COR-L47 (cell line): ENCODE data around the gene KRTAP9-8.
"Not testable (repeated sequence)": the region's sequence is repeated elsewhere in the genome, so short reads cannot be mapped to it uniquely, and the experiment has no call there.

ENCODE experiments used
- DNase-seq: peaks from one replicate; lab custom pipeline; 2025; lab: John Stamatoyannopoulos, UW

Gene KRTAP9-8, protein sequence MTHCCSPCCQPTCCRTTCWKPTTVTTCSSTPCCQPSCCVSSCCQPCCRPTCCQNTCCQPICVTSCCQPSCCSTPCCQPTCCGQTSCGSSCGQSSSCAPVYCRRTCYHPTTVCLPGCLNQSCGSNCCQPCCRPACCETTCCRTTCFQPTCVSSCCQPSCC

DNA sequence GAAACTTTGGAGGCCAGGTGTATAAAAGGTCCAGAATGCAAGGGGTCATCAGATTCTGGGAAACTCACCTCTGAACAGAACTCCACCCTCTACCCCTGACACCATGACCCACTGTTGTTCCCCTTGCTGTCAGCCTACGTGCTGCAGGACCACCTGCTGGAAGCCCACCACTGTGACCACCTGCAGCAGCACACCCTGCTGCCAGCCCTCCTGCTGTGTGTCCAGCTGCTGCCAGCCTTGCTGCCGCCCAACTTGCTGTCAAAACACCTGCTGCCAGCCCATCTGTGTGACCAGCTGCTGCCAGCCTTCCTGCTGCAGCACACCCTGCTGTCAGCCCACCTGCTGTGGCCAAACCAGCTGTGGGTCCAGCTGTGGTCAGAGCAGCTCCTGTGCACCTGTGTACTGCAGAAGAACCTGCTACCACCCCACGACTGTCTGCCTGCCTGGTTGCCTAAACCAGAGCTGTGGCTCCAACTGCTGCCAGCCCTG, at the start of gene KRTAP9-8:
Gene KRTAP9-8, plus strand, starts transcription at position 51 of the 489 bp plus-strand sequence. Its CDS starts 53 bp downstream, at position 104.
- not testable (repeated sequence) for DNase-seq

DNA sequence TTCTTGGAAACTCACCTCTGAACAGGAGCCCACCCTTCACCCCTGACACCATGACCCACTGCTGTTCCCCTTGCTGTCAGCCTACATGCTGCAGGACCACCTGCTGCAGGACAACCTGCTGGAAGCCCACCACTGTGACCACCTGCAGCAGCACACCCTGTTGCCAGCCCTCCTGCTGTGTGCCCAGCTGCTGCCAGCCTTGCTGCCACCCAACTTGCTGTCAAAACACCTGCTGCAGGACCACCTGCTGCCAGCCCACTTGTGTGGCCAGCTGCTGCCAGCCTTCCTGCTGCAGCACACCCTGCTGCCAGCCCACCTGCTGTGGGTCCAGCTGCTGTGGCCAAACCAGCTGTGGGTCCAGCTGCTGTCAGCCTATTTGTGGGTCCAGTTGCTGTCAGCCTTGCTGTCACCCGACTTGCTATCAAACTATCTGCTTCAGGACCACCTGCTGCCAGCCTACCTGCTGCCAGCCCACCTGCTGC, 47.9 kb upstream of the KRTAP9-8 start, which contains the start of gene KRTAP9-1:
Gene KRTAP9-1, plus strand, starts transcription at position 51 of the 482 bp plus-strand sequence. Its CDS starts 0 bp downstream, at position 51.
- DNase-seq = not testable (repeated sequence)

DNA sequence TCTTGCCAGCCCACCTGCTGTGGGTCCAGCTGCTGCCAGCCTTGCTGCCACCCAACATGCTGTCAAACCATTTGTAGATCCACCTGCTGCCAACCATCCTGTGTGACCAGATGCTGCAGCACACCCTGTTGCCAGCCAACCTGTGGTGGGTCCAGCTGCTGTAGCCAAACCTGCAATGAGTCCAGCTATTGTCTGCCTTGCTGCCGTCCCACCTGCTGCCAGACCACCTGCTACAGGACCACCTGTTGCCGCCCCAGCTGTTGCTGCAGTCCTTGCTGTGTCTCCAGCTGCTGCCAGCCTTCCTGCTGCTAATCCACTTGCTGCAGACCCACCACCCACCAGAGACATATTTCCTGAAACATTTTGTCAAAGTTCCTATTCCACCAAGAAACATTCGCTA, 47.5 kb upstream of the KRTAP9-8 start:
- no peak for DNase-seq

DNA sequence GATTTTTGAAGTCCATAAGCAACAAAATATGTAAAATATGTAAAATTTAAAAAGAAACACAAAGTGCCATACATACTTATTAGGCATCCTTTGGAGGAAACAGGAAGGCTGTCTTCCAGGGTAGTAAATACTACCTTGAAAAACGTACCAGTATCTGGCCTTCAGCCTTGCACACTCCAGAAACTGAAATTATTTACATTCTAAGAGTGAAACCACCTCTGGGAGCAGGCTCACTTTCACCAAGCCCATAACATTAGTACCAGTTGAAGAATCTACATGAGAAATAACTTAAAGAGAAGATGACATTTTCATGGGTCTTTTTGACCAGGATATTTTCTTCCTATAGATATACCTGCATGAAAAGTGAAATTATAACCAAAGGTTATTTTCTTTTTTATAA, 41.7 kb upstream of the KRTAP9-8 start:
- DNase-seq = no peak

DNA sequence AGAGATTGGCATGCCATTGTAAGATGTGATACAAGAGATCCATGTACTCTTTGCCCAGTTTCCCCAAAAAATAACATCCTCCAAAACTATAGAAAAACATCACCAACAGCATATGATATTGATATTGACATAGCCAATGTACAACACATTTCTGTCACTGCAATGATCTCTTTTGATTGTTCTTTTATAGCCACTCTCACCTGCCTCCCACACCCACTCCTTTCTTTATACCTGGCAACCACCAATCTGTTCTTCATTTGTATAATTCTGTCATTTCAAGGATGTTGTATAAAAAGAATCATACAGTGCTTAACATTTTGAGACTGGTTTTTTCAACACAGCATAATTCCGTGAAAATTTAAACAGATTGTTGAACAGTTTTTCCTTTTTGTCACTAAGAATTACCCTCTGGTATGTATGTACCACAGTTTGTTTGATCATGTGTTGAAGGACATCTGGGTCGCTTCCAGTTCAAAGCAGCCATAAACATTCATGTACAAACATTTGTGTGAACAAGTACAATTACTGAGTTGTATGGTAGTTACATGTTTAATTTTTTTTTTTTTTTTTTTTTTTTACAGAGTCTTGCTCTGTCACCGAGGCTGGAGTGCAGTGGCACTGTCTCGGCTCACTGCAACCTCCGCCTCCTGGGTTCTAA, 38.2 kb upstream of the KRTAP9-8 start:
- no peak for DNase-seq

DNA sequence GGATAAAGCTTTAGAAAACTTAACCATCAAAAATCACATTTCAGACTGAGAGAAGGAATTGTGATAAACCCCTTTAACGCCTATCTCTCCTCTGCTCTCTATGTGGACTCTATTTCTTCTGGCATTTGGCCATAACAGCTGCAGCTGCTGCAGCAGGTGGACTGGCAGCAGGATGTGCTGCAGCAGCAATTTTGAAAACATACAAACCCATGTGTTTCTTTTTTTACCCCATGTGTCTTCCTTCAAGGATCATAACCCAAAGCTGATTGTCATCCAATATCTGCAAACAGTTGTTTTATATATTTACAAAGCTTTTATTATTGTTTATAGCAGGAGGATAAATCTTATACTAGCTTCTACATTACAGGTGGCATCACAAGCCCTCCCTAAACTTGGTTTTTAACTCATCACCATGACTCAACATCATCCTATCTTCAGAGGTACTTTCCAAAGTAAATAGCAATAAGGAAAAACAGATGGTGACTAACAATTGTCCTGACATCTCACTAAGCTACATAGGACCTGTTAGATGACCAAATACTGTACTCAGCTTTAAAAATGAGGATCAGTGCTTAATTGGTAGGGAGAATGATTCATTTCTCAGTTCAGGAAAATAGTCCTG, 25.8 kb upstream of the KRTAP9-8 start:
- DNase-seq = peak; percentile 78

DNA sequence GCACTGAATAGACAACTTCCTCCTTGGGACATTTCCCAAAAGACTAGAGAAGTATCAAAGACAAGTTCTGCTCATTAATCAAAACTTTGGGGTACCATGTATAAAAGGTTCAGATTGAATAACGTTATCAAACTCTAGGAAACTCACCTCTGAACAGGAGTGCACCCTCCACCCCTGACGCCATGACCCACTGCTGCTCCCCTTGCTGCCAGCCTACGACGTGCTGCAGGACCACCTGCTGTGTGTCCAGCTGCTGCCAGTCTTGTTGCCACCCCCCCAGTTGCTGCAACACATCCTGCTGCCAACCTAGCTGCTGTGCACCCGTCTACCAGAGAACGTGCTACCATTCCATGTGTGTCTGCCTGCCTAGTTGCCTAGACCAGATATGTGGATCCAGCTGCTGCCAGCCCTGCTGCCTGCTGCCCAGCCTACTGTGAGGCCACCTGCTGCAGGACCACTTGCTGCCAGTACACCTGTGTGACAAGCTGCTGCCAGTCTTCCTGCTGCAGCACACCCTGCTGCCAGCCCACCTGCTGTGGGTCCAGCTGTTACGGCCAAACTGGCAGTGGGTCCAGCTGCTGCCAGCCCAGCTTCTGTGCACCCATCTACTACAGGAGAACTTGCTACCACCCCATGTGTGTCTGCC, 25.2 kb upstream of the KRTAP9-8 start:
- DNase-seq = peak; percentile 80

DNA sequence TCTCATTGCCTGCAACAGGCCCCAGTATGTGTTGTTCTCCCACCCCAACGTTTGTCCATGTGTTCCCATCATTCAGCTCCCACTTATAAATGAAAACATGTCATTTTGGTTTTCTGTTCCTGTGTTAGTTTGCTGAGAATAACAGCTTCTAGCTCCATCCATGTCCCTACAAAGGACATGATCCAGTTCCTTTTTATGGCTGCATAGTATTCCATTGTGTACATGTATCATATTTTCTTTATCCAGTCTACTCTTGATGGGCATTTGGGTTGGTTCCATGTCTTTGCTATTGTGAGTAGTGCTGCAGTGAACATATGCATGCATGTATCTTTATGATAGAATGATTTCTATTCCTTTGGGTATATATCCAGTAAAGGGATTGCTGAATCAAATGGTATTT, 22.1 kb upstream of the KRTAP9-8 start:
- no peak for DNase-seq

DNA sequence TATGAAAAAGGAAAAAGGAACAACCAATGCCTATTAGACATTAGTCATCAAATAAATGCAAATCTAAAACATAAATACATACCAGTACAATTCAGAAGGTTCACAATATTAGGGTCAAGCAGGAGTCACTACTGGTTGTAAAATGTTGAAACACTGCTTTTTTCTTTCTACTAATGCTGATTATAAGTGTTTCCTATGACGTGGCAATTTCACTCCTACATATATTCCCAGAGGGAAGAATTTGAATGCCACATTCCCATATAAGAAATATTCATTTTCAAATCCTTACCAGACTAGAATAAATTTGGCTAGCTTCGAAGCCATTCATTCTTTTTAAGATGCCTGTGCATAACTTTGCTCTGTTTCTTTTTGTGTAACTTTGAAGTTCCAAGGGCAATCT, 14.0 kb upstream of the KRTAP9-8 start:
- no peak for DNase-seq

DNA sequence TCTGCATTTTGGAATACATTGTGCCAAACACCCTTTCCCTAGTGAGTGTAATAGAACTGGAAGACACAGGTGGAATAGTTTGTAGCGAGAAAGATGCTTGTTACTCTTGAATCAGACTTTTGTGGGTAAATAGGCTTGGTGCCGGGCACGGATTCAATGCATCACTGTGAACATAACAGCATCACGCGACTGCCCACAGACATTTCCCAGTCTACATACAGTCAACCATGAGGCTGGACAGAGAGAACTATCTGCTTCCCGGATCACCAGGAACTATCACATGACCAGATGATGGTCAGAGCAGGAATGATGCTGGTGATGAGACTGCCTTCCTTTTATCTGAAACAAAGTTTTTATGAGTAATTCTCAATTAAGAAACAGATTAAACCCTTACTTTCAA, 11.7 kb upstream of the KRTAP9-8 start:
- DNase-seq = no peak

DNA sequence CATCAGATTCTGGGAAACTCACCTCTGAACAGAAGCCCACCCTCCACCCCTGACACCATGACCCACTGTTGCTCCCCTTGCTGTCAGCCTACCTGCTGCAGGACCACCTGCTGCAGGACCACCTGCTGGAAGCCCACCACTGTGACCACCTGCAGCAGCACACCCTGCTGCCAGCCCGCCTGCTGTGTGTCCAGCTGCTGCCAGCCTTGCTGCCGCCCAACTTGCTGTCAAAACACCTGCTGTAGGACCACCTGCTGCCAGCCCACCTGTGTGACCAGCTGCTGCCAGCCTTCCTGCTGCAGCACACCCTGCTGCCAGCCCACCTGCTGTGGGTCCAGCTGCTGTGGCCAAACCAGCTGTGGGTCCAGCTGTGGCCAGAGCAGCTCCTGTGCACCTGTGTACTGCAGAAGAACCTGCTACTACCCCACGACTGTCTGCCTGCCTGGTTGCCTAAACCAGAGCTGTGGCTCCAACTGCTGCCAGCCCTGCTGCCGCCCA, 11.2 kb upstream of the KRTAP9-8 start, which contains the start of gene KRTAP9-2:
Gene KRTAP9-2, plus strand, starts transcription at position 51 of the 498 bp plus-strand sequence. Its CDS starts 7 bp downstream, at position 58.
- DNase-seq = not testable (repeated sequence)

DNA sequence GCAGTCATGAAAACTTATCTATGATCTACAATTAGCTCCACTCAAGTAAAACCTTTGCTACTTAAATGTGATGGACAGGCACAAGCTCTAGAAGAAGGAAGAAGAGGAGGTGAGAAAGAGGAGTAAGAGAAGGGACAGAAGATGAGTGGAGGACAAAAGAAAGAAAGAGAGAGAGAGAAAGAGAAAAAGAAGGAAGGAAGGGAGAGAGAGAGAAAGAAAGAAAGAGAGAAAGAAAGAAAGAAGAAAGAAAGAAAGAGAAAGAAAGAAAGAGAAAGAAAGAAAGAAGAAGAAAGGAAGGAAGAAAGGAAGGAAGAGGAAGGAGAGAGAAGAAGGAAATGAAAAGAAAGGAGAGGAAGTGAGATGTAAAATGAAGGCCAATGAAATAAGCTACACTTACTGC, 7.7 kb upstream of the KRTAP9-8 start:
- no peak for DNase-seq

DNA sequence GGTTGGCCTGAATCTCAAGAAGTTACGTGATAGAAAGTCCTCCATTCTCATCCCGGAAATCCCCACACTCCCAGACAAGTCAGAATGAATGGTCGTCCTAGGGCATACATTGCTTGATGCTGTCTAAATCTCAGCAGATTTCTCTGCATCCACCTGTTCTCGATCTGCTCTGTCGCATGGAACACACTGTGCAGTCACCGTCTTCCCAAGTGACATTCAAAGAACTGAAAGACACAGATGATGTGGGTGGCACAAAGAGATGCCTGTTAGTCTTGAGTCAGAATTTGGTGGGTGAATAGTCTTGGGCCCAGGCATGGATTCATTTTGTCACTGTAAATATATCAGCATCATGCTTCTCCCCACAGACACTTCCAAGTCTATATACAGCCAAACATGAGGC, 6.1 kb upstream of the KRTAP9-8 start:
- DNase-seq = no peak

DNA sequence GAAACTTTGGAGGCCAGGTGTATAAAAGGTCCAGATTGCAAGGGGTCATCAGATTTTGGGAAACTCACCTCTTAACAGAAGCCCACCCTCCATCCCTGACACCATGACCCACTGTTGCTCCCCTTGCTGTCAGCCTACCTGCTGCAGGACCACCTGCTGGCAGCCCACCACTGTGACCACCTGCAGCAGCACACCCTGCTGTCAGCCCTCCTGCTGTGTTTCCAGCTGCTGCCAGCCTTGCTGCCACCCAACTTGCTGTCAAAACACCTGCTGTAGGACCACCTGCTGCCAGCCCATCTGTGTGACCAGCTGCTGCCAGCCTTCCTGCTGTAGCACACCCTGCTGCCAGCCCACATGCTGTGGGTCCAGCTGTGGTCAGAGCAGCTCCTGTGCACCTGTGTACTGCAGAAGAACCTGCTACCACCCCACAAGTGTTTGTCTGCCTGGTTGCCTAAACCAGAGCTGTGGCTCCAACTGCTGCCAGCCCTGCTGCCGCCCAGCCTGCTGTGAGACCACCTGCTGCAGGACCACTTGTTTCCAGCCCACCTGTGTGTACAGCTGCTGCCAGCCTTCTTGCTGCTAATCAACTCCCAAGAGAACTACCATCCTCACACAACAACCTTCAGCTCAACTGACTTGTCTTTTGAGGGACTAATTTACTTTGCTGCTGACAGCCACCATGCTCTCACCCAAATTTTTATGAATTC, 5.2 kb upstream of the KRTAP9-8 start, which contains the start of gene KRTAP9-3:
Gene KRTAP9-3, plus strand, starts transcription at position 51 of the 707 bp plus-strand sequence. Its CDS starts 53 bp downstream, at position 104.
- not testable (repeated sequence) for DNase-seq

DNA sequence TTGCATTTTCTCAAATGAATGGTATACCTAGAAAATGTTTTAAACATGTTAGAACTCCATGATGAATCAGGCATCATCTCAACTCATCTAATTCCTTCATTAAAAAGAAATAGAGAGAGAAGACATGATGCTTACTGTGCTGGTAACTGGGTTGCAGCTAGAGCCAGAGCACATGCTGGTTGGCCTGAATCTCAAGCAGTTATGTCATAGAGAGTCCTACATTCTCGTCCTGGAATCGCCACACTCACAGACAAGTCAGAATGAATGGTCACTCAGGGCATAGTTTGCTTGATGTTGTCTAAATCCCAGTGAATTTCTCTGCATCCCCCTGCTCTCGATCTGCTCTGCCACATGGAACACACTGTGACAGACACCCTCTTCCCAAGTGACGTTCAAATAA, 683 bp upstream of the KRTAP9-8 start:
- not testable (repeated sequence) for DNase-seq

DNA sequence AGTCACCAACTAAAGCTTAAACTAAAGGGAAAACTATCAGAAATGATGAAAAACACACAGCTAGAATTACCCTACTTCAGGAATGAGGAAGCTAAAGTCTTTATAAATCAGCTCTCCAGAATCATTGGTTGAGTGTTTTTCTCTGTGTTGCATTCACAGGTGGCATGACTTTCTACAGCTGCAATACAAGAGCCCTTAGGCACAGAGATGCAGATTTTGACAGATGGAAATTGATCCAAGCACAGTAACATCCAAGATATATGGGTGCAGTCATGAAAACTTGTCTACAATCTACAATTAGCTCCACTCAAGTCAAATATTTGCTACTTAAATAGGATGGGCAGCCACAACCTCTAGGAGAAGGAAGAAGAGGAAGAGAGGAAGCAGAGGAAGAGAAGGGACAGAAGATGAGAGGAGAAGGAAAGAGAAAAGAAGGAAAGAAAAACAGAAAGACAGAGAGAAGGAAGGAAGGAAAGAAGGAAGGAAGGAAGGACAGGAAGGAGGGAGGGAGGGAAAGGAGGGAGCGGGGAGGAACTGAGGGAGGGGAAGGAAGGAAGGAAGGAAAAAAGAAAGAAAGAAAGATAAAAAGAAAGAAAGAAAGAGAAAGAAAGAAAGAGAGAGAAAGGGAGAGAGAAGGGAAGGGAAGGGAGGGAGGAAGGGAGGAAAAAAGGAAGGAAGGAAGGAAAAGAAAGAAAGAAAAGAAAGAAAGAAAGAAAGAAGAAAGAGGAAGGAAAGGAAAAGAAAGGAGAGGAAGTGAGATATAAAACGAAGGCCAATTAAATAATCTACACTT, 9.4 kb downstream of the KRTAP9-8 start:
- DNase-seq = not testable (repeated sequence)

DNA sequence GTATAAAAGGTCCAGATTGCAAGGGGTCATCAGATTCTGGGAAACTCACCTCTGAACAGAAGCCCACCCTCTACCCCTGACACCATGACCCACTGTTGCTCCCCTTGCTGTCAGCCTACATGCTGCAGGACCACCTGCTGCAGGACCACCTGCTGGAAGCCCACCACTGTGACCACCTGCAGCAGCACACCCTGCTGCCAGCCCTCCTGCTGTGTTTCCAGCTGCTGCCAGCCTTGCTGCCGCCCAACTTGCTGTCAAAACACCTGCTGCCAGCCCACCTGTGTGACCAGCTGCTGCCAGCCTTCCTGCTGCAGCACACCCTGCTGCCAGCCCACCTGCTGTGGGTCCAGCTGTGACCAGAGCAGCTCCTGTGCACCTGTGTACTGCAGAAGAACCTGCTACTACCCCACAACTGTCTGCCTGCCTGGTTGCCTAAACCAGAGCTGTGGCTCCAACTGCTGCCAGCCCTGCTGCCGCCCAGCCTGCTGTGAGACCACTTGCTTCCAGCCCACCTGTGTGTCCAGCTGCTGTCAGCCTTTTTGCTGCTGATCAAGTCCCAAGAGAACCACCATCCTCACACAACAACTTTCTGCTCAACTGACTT, 11.9 kb downstream of the KRTAP9-8 start, which contains the start of gene KRTAP9-4:
Gene KRTAP9-4, plus strand, starts transcription at position 51 of the 604 bp plus-strand sequence. Its CDS starts 34 bp downstream, at position 85.
- not testable (repeated sequence) for DNase-seq

DNA sequence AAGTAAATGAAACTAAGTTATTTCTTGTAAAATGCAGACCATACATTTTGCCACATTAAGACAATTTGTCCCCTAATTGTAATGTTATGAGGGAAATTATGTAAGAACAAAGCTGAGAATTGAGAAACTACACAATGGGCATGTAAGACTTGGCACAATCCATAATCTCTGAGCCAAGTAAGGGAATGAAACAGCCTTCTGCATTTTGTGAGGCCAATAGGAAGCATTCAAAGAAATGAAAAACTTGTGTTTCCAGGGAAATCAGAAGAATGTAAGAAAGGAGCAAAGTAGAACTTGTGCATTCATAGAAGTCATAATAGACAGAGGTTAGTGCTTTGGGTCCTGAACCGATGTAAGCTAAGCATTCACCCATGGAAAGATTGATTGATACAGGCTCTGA, 13.5 kb downstream of the KRTAP9-8 start:
- no peak for DNase-seq

DNA sequence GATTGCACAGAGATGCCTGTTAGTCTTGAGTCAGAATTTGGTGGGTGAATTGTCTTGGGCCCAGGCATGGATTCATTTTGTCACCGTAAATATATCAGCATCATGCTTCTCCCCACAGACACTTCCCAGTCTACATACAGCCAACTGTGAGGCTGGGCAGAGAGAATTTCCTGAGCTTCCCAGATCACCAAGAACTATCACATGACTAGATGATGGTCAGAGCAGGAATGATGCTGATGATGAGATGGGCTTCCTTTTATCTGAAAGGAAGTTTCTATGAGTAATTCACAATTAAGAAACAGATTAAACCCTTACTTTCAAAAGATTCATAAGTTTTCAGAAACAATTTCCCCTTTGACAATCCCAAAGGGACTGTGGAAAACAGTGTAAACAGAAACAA, 17.1 kb downstream of the KRTAP9-8 start:
- DNase-seq = no peak
